GM10248 (cell line): ENCODE measurements around the gene CCDC124.

Experiments
- CTCF ChIA-PET: fragments of 300-600 bp; sonication (Branson Sonifier 250); formaldehyde crosslinking; extraction: SDS; loops from one replicate; lab custom pipeline; 2021; ENCODE audit warnings: antibody characterized with exemption; lab: Yijun Ruan, JAX
- POLR2A ChIA-PET: fragments of 350-650 bp; sonication (Branson Sonifier 250); formaldehyde crosslinking; extraction: SDS; loops from one replicate; lab custom pipeline; 2020; ENCODE audit warnings: antibody characterized with exemption; lab: Yijun Ruan, JAX
- DNase-seq: peaks from one replicate; pipeline ENCODE4 v3.0.0; 2012; ENCODE audit errors: extremely low spot score
- CTCF ChIP-seq: IDR thresholded peaks from 2 replicates; pipeline ENCODE4 v1.5.1; 2012; ENCODE audit warnings: mild to moderate bottlenecking, low read depth; ENCODE audit errors: extremely low read depth, missing control alignments, control extremely low read depth

Gene CCDC124

GRCh38 chr19:17920527-17920926 is 12.3 kb upstream of the CCDC124 start:
- POLR2A ChIA-PET: no interaction called here
- DNase-seq: no peak
- CTCF ChIA-PET: interaction anchor here (1.4 to 1.9 kb wide), 3 partner anchors 9 to 12 kb away, joined by 4 to 6 read pairs (median 6); partner anchors contain the start of gene CCDC124
- no peak for TF ChIP-seq CTCF

- no peak for TF ChIP-seq CTCF
- no peak for DNase-seq
- POLR2A ChIA-PET: no interaction called here
- CTCF ChIA-PET: interaction anchor here (1.1 to 1.9 kb wide), 3 partner anchors 8 to 52 kb away, joined by 3 to 6 read pairs (median 4); partner anchors contain the start of gene CCDC124
Observed at GRCh38 chr19:17922138-17922537, 10.7 kb upstream of the CCDC124 start.

- no peak for TF ChIP-seq CTCF
- CTCF ChIA-PET: interaction anchor here (1.2 to 2.2 kb wide), 3 partner anchors 10 to 55 kb away, joined by 3 to 5 read pairs (median 3); no protein-coding TSS in a partner anchor
- POLR2A ChIA-PET: no interaction called here
- DNase-seq: peak; percentile 19
Observed at GRCh38 chr19:17926044-17926443, 6.8 kb upstream of the CCDC124 start.

GRCh38 chr19:17929056-17929455 is 3.8 kb upstream of the CCDC124 start:
- DNase-seq: peak; percentile 62
- TF ChIP-seq CTCF: no peak
- ChIA-PET POLR2A (interaction anchor here (0.7 kb wide), 1 partner anchor 44 kb away, joined by 3 read pairs; no protein-coding TSS in a partner anchor), CTCF (interaction anchor here (1.3 to 12.1 kb wide), 7 partner anchors 8 to 77 kb away, joined by 3 to 295 read pairs (median 79); partner anchors contain the start of genes JAK3, RPL18A and SLC5A5)

GRCh38 chr19:17931532-17932191 is 1.2 kb upstream of the CCDC124 start:
- CTCF ChIA-PET: interaction anchor here (0.7 to 12.1 kb wide), 31 partner anchors 8 to 457 kb away, joined by 3 to 295 read pairs (median 5); partner anchors contain the start of genes JAK3, RPL18A and SLC5A5
- POLR2A ChIA-PET: interaction anchor here (0.5 to 2.2 kb wide), 3 partner anchors 63 to 113 kb away, joined by 3 to 40 read pairs (median 3); partner anchors contain the start of gene RPL18A
- DNase-seq: peak; percentile 26
- no peak for TF ChIP-seq CTCF

- no peak for TF ChIP-seq CTCF
- CTCF ChIA-PET: interaction anchor here (0.9 to 12.1 kb wide), 27 partner anchors 7 to 438 kb away, joined by 3 to 295 read pairs (median 6); partner anchors contain the start of genes JAK3, RPL18A and SLC5A5
- POLR2A ChIA-PET: interaction anchor here (0.9 to 2.2 kb wide), 4 partner anchors 68 to 74 kb away, joined by 3 to 40 read pairs (median 4); partner anchors contain the start of gene RPL18A
- no peak for DNase-seq
Observed at GRCh38 chr19:17933414-17934129, 757 bp downstream of the CCDC124 start.
